HEK293T (cell line): ENCODE results near the gene TUBGCP3.

Source experiments
- ARNT ChIP-seq: fragments of 450-650 bp; IDR thresholded peaks from 2 replicates; pipeline ENCODE4 v1.6.1; 2017; ENCODE audit warnings: mild to moderate bottlenecking
- BHLHE40 ChIP-seq: fragments of 450-650 bp; IDR thresholded peaks from 2 replicates; pipeline ENCODE4 v1.6.1; 2016; ENCODE audit warnings: mild to moderate bottlenecking, moderate library complexity, borderline replicate concordance
- ELF4 ChIP-seq: fragments of 450-650 bp; IDR thresholded peaks from 2 replicates; pipeline ENCODE4 v1.6.1; 2017; ENCODE audit warnings: antibody characterized with exemption
- HDGF ChIP-seq: fragments of 450-650 bp; IDR thresholded peaks from 2 replicates; pipeline ENCODE4 v1.6.1; 2017; ENCODE audit warnings: antibody characterized with exemption, borderline replicate concordance
- L3MBTL2 ChIP-seq: fragments of 450-650 bp; conservative IDR thresholded peaks from 2 replicates; pipeline ENCODE4 v1.6.1; 2016; ENCODE audit warnings: mild to moderate bottlenecking
- LEF1 ChIP-seq: fragments of 450-650 bp; IDR thresholded peaks from 2 replicates; pipeline ENCODE4 v1.6.1; 2017; ENCODE audit warnings: mild to moderate bottlenecking, borderline replicate concordance
- NFRKB ChIP-seq: fragments of 450-650 bp; IDR thresholded peaks from 2 replicates; pipeline ENCODE4 v1.6.1; 2016; ENCODE audit warnings: mild to moderate bottlenecking, moderate library complexity
- SP1 ChIP-seq: fragments of 450-650 bp; IDR thresholded peaks from 2 replicates; pipeline ENCODE4 v1.6.1; 2017
- SUZ12 ChIP-seq: fragments of 450-650 bp; IDR thresholded peaks from 2 replicates; pipeline ENCODE4 v1.6.1; 2016; ENCODE audit warnings: mild to moderate bottlenecking
- TARDBP ChIP-seq: fragments of 450-650 bp; IDR thresholded peaks from 2 replicates; pipeline ENCODE4 v1.6.1; 2016

- TF ChIP-seq BHLHE40 (no peak), SP1 (no peak), LEF1 (no peak), SUZ12 (no peak), L3MBTL2 (no peak), ARNT (no peak), HDGF (no peak), NFRKB (no peak), TARDBP (no peak), ELF4 (no peak)
Measured at GRCh38 chr13:112475889-112476288, 112.1 kb downstream of the TUBGCP3 start.
